IPS-NIHi11 (cell line): ENCODE measurements around the gene ZBTB48.
"Not testable (repeated sequence)": the region's sequence is repeated elsewhere in the genome, so short reads cannot be mapped to it uniquely, and the experiment has no call there.

ENCODE experiments used
- DNase-seq: peaks from one replicate; pipeline ENCODE4 v3.0.0; 2012; ENCODE audit warnings: mixed read lengths, low spot score

ZBTB48 gene

GRCh38 chr1:6579374-6580118, at the start of gene ZBTB48:
Gene ZBTB48, plus strand, starts transcription at chr1:6579994. Its CDS starts 616 bp downstream, at chr1:6580610.
- DNase-seq, result peak; percentile 100

GRCh38 chr1:6530504-6531160, 49.2 kb upstream of the ZBTB48 start:
- DNase-seq, result no peak

- DNase-seq, result no peak
These were observed 47.8 kb upstream of the ZBTB48 start for GRCh38 chr1:6531996-6532395.

GRCh38 chr1:6534248-6534822, 45.5 kb upstream of the ZBTB48 start:
- no peak for DNase-seq

GRCh38 chr1:6535214-6535613, 44.6 kb upstream of the ZBTB48 start:
- DNase-seq, result no peak

GRCh38 chr1:6536291-6536690, 43.5 kb upstream of the ZBTB48 start:
- no peak for DNase-seq

- no peak for DNase-seq
These were observed 40.8 kb upstream of the ZBTB48 start for GRCh38 chr1:6538956-6539355.

GRCh38 chr1:6544831-6545230, 35.0 kb upstream of the ZBTB48 start:
- DNase-seq, result no peak

- no peak for DNase-seq
These were observed 34.3 kb upstream of the ZBTB48 start for GRCh38 chr1:6545276-6546112.

GRCh38 chr1:6546326-6546725, 33.5 kb upstream of the ZBTB48 start:
- no peak for DNase-seq

GRCh38 chr1:6547301-6547700, 32.5 kb upstream of the ZBTB48 start:
- no peak for DNase-seq

- peak; percentile 99 for DNase-seq
These were observed 25.5 kb upstream of the ZBTB48 start, which contains the start of gene NOL9 for GRCh38 chr1:6554031-6554906. Gene NOL9, minus strand, starts transcription at chr1:6554513. Its CDS starts 11 bp downstream, at chr1:6554502.

GRCh38 chr1:6554907-6555778, 24.7 kb upstream of the ZBTB48 start, which contains the start of gene TAS1R1:
Gene TAS1R1, plus strand, starts transcription at chr1:6555307. Its CDS starts 67 bp downstream, at chr1:6555374.
- DNase-seq, result no peak

- no peak for DNase-seq
These were observed 22.2 kb upstream of the ZBTB48 start for GRCh38 chr1:6557597-6557996.

GRCh38 chr1:6559161-6559560, 20.6 kb upstream of the ZBTB48 start:
- DNase-seq, result not testable (repeated sequence)

GRCh38 chr1:6560267-6560666, 19.5 kb upstream of the ZBTB48 start:
- no peak for DNase-seq

GRCh38 chr1:6569033-6569432, 10.8 kb upstream of the ZBTB48 start:
- DNase-seq, result no peak

GRCh38 chr1:6570100-6570499, 9.7 kb upstream of the ZBTB48 start:
- DNase-seq, result no peak

GRCh38 chr1:6570987-6571386, 8.8 kb upstream of the ZBTB48 start:
- no peak for DNase-seq
